Osteocyte (in vitro differentiated cells): ENCODE measurements around the gene POU3F3. TPM values are rescaled to one million over a fixed set of nuclear protein-coding genes. Genes with fewer than 3 reads are reported as not detected.
A peak's percentile ranks its signal among the peaks of the same experiment; 100 is the strongest.

Experiments used
- DNase-seq: peaks from one replicate; pipeline ENCODE4 v3.0.0; 2021; ENCODE audit warnings: mixed read lengths; ENCODE audit not compliant: unreplicated experiment; ENCODE audit errors: extremely low spot score
- H3K27ac Mint-ChIP-seq: one replicate; pipeline ENCODE4 v1.8.0; 2021; ENCODE audit warnings: mild to moderate bottlenecking, mixed read lengths; ENCODE audit not compliant: unreplicated experiment
- H3K27me3 Mint-ChIP-seq: one replicate; pipeline ENCODE4 v1.8.0; 2021; ENCODE audit warnings: mixed read lengths; ENCODE audit not compliant: unreplicated experiment
- H3K36me3 Mint-ChIP-seq: one replicate; pipeline ENCODE4 v1.8.0; 2021; ENCODE audit warnings: mixed read lengths; ENCODE audit not compliant: unreplicated experiment
- H3K4me1 Mint-ChIP-seq: one replicate; pipeline ENCODE4 v1.8.0; 2021; ENCODE audit warnings: mixed read lengths; ENCODE audit not compliant: unreplicated experiment
- H3K4me3 Mint-ChIP-seq: one replicate; pipeline ENCODE4 v1.8.0; 2021; ENCODE audit warnings: mild to moderate bottlenecking, moderate library complexity, mixed read lengths; ENCODE audit not compliant: unreplicated experiment
- H3K9me3 Mint-ChIP-seq: one replicate; pipeline ENCODE4 v1.8.0; 2021; ENCODE audit warnings: mixed read lengths; ENCODE audit not compliant: unreplicated experiment
- CTCF ChIP-seq: fragments of 200-600 bp; sonication (generic); IDR thresholded peaks from 2 replicates; pipeline ENCODE4 v1.5.0; 2021; ENCODE audit warnings: antibody characterized with exemption, mild to moderate bottlenecking, moderate library complexity
- long read RNA-seq: library from polyadenylated mRNA; unstranded; transcript quantifications from one replicate; pipeline ENCODE4 v2.0.0, GENCODE V29; 2021
- total RNA-seq: library from RNA; stranded (reverse); gene quantifications from 2 replicates; pipeline ENCODE4 v1.2.1, GENCODE V29; 2021

Gene POU3F3
- 35.5 TPM in 2 replicates for total RNA-seq
- long read RNA-seq = 0 reads

GRCh38 chr2:104853534-104854497, at the start of gene POU3F3:
TSS of gene POU3F3 (plus strand) at chr2:104854115. CDS start at chr2:104855511, 1,396 bp downstream.
- Mint-ChIP-seq H3K27me3 (peaks cover 20% of the 10 kb centered on the region), H3K9me3 (no peaks in the 10 kb centered on the region)
- DNase-seq = peak; percentile 99

GRCh38 chr2:104804148-104804890, 49.6 kb upstream of the POU3F3 start:
- H3K4me1 Mint-ChIP-seq = no peaks in the 10 kb centered on the region
- H3K9me3 Mint-ChIP-seq = peaks cover 9% of the 10 kb centered on the region
- no peak for DNase-seq
- H3K27me3 Mint-ChIP-seq = no peaks in the 10 kb centered on the region
- no peak overlapping the region for H3K27ac Mint-ChIP-seq
- TF ChIP-seq CTCF = peak; percentile 14
- H3K36me3 Mint-ChIP-seq = peaks cover 19% of the 10 kb centered on the region
- no peak overlapping the region for H3K4me3 Mint-ChIP-seq

More at GRCh38 chr2:104853534-104854497, at the start of gene POU3F3:
- TF ChIP-seq CTCF = no peak
- peaks cover 42% of the 10 kb centered on the region for H3K4me1 Mint-ChIP-seq
- H3K4me3 Mint-ChIP-seq = peak within 1 kb of the TSS; percentile 99
- peaks cover 14% of the 10 kb centered on the region for H3K36me3 Mint-ChIP-seq
- peak within 1 kb of the TSS; percentile 97 for H3K27ac Mint-ChIP-seq

GRCh38 chr2:104812286-104812685, 41.6 kb upstream of the POU3F3 start:
- DNase-seq = no peak
- H3K27me3 Mint-ChIP-seq = no peaks in the 10 kb centered on the region

GRCh38 chr2:104816143-104816542, 37.8 kb upstream of the POU3F3 start:
- Mint-ChIP-seq H3K36me3 (peaks cover 1% of the 10 kb centered on the region), H3K4me3 (no peak overlapping the region), H3K4me1 (peaks cover 8% of the 10 kb centered on the region), H3K27me3 (no peaks in the 10 kb centered on the region), H3K9me3 (no peaks in the 10 kb centered on the region), H3K27ac (no peak overlapping the region)
- no peak for DNase-seq
- no peak for TF ChIP-seq CTCF

More at GRCh38 chr2:104812286-104812685, 41.6 kb upstream of the POU3F3 start:
- Mint-ChIP-seq H3K27ac (no peak overlapping the region), H3K4me1 (peaks cover 8% of the 10 kb centered on the region), H3K36me3 (peaks cover 13% of the 10 kb centered on the region), H3K9me3 (peaks cover 8% of the 10 kb centered on the region), H3K4me3 (no peak overlapping the region)
- no peak for TF ChIP-seq CTCF

GRCh38 chr2:104818264-104818663, 35.7 kb upstream of the POU3F3 start:
- peaks cover under 1% of the 10 kb centered on the region for H3K4me1 Mint-ChIP-seq
- no peak overlapping the region for H3K27ac Mint-ChIP-seq
- peaks cover 1% of the 10 kb centered on the region for H3K36me3 Mint-ChIP-seq
- H3K27me3 Mint-ChIP-seq = no peaks in the 10 kb centered on the region
- no peak for TF ChIP-seq CTCF
- DNase-seq = no peak
- H3K9me3 Mint-ChIP-seq = no peaks in the 10 kb centered on the region
- H3K4me3 Mint-ChIP-seq = no peak overlapping the region
